GM12891 (cell line): Measurements from ENCODE around the gene SPTBN4.

Source experiments
- POLR2A ChIP-seq: IDR thresholded peaks from 2 replicates; pipeline ENCODE4 v1.6.1; 2011; ENCODE audit warnings: low read depth, low read length, control low read depth
- POLR2AphosphoS5 ChIP-seq: IDR thresholded peaks from 2 replicates; pipeline ENCODE4 v1.6.1; 2011; ENCODE audit warnings: low read depth, low read length, control low read depth

DNA sequence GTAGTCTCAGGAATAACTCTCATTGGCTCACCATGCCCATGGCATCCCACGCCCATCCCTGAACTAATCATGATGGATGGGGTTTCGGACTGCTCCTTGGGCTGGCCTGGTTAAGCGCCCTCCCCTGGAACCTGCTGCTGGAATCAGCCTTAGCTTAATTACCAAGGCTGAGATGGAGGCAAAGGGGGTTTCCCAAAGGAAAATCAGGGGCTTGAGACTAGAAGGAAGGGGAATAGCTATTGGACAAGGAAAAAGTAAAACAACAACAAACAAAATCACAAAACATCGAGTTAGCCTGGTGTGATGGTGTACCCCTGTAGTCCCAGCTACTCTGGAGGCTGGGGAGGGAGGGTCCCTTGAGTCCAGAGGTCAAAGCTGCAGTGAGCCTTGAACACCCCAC lies 84.2 kb downstream of the SPTBN4 start:
- TF ChIP-seq POLR2A, result no peak
- TF ChIP-seq POLR2AphosphoS5, result no peak
